HG02840 (cell line): ENCODE measurements around the gene ACRBP.

ENCODE experiments used
- ATAC-seq: cut with Tn5 transposase; IDR thresholded peaks from one replicate; pipeline ENCODE4 v1.9.1; 2021; ENCODE audit warnings: mild to moderate bottlenecking, moderate library complexity, moderate number of reproducible peaks; ENCODE audit not compliant: unreplicated experiment, low FRiP score

The ACRBP gene

GRCh38 chr12:6650832-6651231 lies 3.6 kb upstream of the ACRBP start:
- ATAC-seq: no peak

DNA sequence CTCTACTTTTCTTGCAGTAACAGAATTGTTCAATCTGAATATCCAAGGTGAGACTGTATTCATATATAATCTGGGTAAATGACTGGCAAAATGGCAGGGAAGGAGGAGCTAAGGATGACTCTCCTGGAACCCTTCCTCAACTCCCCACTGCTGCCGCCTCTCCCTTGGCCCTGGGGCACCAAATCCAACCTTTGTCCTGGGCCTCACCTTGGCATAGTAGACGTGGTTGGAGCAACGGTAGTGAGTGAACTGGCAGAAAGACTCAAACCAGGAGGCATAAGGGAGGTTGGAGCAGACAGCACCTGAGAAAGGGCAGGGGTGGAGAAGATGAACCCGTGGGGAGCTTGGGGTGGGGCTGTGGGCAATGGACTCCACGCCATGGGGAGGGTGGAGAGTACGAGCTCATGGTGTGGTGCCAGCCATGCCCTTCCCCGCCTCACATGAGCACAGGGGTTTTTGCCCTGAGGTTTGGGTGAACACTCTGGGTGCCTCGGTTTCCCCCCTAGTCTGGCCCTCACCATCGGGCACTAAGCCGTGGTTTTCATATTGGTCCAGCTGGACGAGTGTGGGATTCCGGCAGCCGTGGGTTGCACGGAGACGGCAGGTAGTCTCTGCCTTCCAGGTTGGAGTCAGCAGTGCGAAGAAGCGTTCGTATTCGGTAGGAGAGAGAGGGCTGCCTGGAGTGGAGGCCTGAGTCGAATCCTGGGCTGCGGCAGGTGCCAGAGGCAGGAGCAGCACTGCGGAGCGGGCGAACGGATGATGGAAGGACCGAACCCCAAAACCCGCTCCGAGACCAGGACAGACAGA lies 753 bp downstream of the ACRBP start:
- no peak for ATAC-seq

GRCh38 chr12:6644903-6645302 lies 2.3 kb downstream of the ACRBP start:
- no peak for ATAC-seq

DNA sequence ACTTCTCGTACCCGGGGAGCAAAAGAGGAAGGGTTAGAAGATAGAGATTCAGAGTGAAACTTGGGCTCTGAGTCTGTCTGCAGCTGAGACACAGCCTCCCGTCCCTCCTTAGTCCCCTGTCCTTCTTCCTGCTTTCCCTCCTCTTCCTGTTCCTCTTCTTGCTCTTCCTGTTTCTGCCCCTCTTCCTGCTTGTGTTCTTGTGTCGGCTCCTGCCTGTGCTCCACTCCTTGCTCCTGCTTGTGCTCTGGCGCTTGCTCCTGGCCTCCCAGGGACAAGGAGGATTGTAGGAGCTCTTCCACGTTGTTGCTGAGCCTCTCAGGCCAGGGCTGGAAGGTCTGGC lies 3.0 kb downstream of the ACRBP start:
- ATAC-seq: no peak

GRCh38 chr12:6643569-6644256 lies 3.5 kb downstream of the ACRBP start:
- no peak for ATAC-seq

DNA sequence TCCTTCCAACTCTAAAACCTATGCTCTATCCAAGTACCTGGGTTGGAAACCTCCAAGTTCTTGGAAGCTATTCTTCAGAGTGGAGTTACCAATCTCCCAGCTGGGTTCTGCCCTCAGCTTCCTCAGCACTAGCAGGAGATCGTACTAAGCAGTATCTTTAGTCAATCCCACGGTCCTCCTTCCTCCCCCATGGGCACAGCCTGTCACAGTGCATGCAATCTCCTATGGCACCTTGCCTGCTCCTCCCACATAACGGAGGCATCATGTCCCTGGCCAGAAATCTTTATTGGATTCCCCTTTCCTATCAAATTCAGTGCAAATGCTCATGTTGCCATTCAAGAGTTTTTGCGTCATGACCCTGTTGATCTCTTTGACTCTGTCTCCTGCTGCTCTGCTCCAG lies 6.1 kb downstream of the ACRBP start:
- no peak for ATAC-seq

GRCh38 chr12:6640497-6640896 lies 6.7 kb downstream of the ACRBP start:
- ATAC-seq: no peak

- ATAC-seq: no peak
Observed at GRCh38 chr12:6639151-6639801, 8.0 kb downstream of the ACRBP start.

GRCh38 chr12:6638305-6638704 lies 8.9 kb downstream of the ACRBP start:
- no peak for ATAC-seq

DNA sequence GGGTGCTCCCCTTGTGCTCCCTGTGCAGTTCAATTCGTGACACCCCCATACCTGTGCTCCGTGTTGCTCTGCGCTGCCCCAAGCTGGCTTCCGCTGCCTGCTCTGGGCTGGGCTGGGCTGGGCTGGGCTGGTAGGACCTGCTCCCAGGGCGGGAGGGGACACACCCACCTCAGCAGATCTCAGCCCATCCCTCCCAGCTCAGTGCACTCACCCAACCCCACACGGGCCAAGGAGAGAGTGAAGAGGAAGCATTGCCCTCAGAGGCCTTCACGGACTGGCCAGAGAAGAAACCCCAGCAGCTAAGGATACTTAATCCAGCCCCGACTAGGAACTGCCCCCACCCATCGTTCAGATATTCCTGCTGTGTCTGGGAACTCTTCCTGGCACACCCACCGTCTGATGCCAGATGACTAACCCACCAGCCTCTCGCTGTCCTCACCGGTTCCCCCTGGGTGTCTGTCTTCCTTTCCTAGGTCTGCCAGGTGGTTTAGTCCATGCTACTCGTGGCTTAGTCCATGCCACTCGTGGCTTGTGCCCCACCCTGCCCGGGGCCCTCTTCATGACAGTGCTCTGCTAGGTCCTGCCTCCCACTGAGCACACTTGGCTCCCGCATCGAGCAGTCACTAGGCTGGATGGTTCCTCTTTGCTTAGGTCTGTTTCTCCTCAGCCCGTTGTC lies 11.2 kb downstream of the ACRBP start, which contains the start of gene LPAR5:
TSS of gene LPAR5 (minus strand) at position 104 of the 676 bp plus-strand sequence. CDS start 14,711 bp downstream, outside the sequence.
- ATAC-seq: no peak

DNA sequence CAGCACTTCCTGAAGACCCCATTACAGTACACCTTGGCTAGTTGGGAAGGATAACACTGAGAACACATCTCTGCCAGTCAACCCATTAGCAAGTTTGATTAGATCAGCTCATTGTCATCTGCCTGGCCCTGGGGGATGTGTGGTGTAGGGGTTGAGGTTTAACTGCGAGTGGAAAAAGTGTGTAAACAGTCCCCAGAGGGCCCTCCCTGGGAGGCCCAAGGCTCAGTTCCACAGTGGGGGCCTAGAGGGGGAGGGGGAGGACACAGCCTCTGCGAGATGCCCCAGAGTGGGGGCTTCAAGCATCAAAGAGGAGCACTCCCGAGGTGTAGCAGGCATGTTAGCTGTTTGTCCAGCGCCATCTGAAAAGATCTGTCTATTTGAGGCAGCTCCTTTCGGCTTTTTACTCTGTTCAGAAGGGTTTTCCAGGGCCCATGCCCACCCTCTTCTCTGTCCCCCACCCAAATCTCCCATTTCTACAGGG lies 11.8 kb downstream of the ACRBP start:
- ATAC-seq: peak; percentile 43

DNA sequence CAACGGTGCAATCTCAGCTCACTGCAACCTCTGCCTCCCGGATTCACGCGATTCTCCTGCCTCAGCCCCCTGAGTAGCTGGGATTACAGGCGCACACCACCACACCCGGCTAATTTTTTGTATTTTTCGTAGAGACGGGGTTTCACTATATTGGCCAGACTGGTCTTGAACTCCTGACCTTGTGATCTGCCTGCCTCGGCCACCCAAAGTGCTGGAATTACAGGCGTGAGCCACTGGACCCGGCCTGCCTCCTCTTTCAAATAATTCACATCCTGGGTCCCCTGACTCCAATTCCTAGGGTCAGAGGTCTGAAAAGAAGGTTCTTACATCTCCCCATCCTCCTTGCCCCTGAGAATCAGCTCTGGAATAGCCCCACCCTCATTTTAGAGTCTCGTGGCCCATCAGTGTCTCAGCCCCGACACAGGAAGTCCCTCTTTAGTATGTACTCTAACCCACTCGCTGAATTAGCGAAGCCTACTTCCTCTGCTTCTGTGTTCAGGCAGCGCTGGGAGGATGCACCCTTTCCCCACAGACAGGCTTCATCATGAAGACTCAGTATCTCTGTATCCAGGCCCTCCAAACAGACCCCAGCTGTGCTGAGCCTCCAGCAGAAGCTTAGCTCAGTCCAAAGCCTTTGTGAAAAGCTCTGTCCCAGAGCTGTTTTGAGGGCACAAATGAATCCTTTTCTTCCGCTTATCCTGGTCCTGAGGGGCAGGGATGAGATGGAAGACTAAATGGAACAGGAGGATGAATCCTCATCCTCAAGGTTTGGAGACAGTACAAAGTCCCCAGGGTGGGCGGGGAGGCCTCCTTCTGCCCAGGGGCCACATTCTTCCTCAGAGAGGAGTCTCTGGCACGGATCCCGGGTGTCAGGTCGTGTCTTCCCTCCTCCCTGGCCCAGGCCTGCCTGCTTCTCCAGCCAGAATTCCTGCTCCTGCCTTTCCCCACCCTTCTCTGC lies 14.9 kb downstream of the ACRBP start:
- ATAC-seq: peak; percentile 55

DNA sequence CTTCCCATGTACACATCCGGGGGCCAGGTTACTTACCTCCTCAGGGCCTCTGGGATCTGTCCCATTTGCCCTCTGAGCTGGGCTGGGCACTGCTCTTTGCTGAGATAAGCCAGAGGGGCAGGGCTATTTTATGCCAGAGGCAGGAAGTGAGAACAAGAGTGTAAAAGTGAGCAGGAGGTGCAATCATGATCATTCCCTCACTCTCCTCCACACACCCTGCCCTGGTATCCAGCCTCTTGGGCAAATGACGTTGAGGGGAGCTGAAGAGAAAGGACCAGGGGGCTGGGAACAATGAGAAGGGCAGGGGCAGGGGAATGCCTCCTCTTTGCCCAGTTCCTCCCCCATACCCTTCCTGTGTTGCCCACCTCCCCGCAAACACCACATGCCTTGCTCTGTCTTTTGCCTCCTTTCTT lies 15.7 kb downstream of the ACRBP start:
- ATAC-seq: no peak

- no peak for ATAC-seq
Observed at GRCh38 chr12:6630736-6631135, 16.5 kb downstream of the ACRBP start.

DNA sequence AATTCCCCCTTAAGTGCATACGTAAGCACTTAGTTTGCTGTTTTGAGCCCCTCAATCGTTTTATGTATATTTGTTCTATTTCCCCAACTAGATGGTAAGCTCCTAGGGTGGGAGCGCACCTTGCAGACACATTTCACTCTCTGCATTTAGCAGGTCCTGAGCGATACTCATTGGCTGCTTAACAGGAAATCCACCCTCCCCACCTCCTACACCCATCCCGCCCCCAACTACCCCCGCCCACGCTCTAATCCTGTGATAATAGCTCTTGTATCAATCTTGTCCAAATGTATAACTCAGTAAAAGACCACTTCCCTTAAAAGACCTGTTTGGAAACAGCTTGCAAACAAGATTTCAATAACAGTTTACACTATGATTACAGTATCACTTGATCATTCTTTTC lies 19.6 kb downstream of the ACRBP start:
- ATAC-seq: no peak

- no peak for ATAC-seq
Observed at GRCh38 chr12:6626654-6627283, 20.5 kb downstream of the ACRBP start.

DNA sequence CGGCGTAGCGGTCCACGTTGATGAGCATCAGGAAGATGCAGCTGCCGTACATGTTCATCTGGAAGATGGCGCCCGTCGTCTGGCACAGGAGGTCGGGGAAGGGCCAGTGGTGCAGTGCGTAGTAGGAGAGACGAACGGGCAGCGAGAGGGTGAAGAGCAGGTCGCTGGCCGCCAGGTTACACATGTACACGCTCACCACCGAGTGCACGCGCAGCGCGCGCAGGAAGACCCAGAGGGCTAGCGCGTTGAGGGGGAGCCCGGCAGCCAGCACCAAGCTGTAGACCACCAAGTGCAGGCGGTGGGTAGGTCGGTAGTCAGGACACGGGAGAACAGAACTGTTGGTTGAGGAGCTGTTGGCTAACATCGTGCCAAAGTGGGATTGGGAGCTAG lies 26.4 kb downstream of the ACRBP start:
- ATAC-seq: no peak

- ATAC-seq: no peak
Observed at GRCh38 chr12:6620137-6620884, 26.9 kb downstream of the ACRBP start.
